Fibroblast of lung (primary cell): ENCODE measurements around the gene MEGF9.

ENCODE experiments used
- CTCF ChIP-seq, 2 donors: IDR thresholded peaks in 1 of 2; conservative IDR thresholded peaks in 1 of 2; 1 replicate in 1 of 2; 2 replicates in 1 of 2; pipeline ENCODE4 v1.5.1; 2011 to 2012; ENCODE audit warnings: low read length in 2 of 2, control low read depth in 1 of 2, inconsistent platforms in 1 of 2, low read depth in 1 of 2, mild to moderate bottlenecking in 1 of 2
- EZH2 ChIP-seq: IDR thresholded peaks from 2 replicates; pipeline ENCODE4 v1.5.1; 2012; ENCODE audit warnings: low read length, control low read depth, mild to moderate bottlenecking; ENCODE audit errors: missing control alignments

- TF ChIP-seq CTCF (conservative IDR thresholded peaks at IDR 0.05 in 1 of 2, IDR thresholded peaks at IDR 0.05 in 1 of 2; ENCODE audit: low read depth in 1 of 2, low read length in 2 of 2) (no peak), EZH2 (no peak)
These were observed 71.2 kb downstream of the MEGF9 start for GRCh38 chr9:120643061-120643460.
